BLaER1 (cell line): Measurements from ENCODE around the gene COQ9.

Experiments used
- H3K27ac ChIP-seq: shearing (Covaris generic); formaldehyde crosslinking; 2 replicates; pipeline ENCODE4 v1.8.1; 2022
- H3K27me3 ChIP-seq: shearing (Covaris generic); formaldehyde crosslinking; 2 replicates; pipeline ENCODE4 v1.8.1; 2022
- H3K36me3 ChIP-seq: shearing (Covaris generic); formaldehyde crosslinking; 2 replicates; pipeline ENCODE4 v1.8.1; 2022
- H3K4me1 ChIP-seq: shearing (Covaris generic); formaldehyde crosslinking; 2 replicates; pipeline ENCODE4 v1.8.1; 2022
- H3K4me2 ChIP-seq: shearing (Covaris generic); formaldehyde crosslinking; 2 replicates; pipeline ENCODE4 v1.8.1; 2022
- H3K4me3 ChIP-seq: shearing (Covaris generic); formaldehyde crosslinking; 2 replicates; pipeline ENCODE4 v1.8.1; 2022
- H3K9ac ChIP-seq: shearing (Covaris generic); formaldehyde crosslinking; 2 replicates; pipeline ENCODE4 v1.8.1; 2022
- H3K9me3 ChIP-seq: shearing (Covaris generic); formaldehyde crosslinking; 2 replicates; pipeline ENCODE4 v1.8.1; 2022
- H4K20me1 ChIP-seq: shearing (Covaris generic); formaldehyde crosslinking; 2 replicates; pipeline ENCODE4 v1.8.1; 2022
- Cebpa-rat ChIP-seq: shearing (Covaris generic); IDR thresholded peaks from 2 replicates; pipeline ENCODE4 v1.8.1; 2022

COQ9 gene

DNA sequence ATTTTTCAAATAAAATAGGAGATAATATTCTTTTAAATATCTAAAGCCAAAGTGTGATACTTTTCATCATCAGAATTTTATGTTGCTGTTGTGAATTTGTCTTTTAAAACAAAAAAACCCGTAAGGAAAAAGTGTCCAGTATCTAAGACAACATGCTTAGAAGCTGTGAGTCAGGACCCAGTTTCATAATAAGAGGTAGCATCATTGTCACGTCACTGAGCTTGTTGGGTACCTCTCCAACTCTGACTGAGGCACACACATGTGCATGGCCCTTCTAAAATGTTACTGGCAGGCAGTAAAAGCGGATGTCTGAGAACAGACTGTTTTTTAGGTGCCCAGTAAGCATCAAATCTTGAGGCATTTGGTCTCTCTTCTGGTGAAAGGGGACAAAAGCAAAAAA lies 2.6 kb upstream of the COQ9 start:
- Histone ChIP-seq H3K27ac (no peak overlapping the region), H3K4me2 (no peak overlapping the region), H3K9me3 (peaks cover 36% of the 10 kb centered on the region), H3K9ac (no peak overlapping the region), H3K36me3 (peaks cover 45% of the 10 kb centered on the region), H3K4me1 (peaks cover 28% of the 10 kb centered on the region), H4K20me1 (peaks cover 13% of the 10 kb centered on the region; the same call in 1 of the 2 replicates), H3K4me3 (no peak overlapping the region), H3K27me3 (no peaks in the 10 kb centered on the region)
- TF ChIP-seq Cebpa-rat, result no peak

- H3K9me3 ChIP-seq, result peaks cover 28% of the 10 kb centered on the region
- no peak overlapping the region for H3K9ac ChIP-seq
- peaks cover 28% of the 10 kb centered on the region for H3K4me1 ChIP-seq
- H3K27me3 ChIP-seq, result no peaks in the 10 kb centered on the region
- peaks cover 13% of the 10 kb centered on the region; the same call in 1 of the 2 replicates for H4K20me1 ChIP-seq
- peaks cover 37% of the 10 kb centered on the region for H3K36me3 ChIP-seq
- no peak overlapping the region for H3K4me3 ChIP-seq
- H3K4me2 ChIP-seq, result peak overlapping the region; percentile 82
- no peak for TF ChIP-seq Cebpa-rat
- no peak overlapping the region for H3K27ac ChIP-seq
These were observed 1.8 kb upstream of the COQ9 start for GRCh38 chr16:57445510-57445909.

GRCh38 chr16:57446531-57447185 lies 621 bp upstream of the COQ9 start:
- peak overlapping the region; percentile 97 for H3K9ac ChIP-seq
- H3K9me3 ChIP-seq, result peaks cover 17% of the 10 kb centered on the region
- H3K27ac ChIP-seq, result peak overlapping the region; percentile 96
- H3K4me2 ChIP-seq, result peak overlapping the region; percentile 82
- peaks cover 34% of the 10 kb centered on the region for H3K36me3 ChIP-seq
- no peak for TF ChIP-seq Cebpa-rat
- H3K4me1 ChIP-seq, result peaks cover 28% of the 10 kb centered on the region
- H3K4me3 ChIP-seq, result peak overlapping the region; percentile 94
- peaks cover 13% of the 10 kb centered on the region; the same call in 1 of the 2 replicates for H4K20me1 ChIP-seq
- H3K27me3 ChIP-seq, result no peaks in the 10 kb centered on the region

- no peak overlapping the region for H3K9ac ChIP-seq
- no peaks in the 10 kb centered on the region for H3K9me3 ChIP-seq
- TF ChIP-seq Cebpa-rat, result no peak
- H3K4me2 ChIP-seq, result no peak overlapping the region
- no peak overlapping the region for H3K27ac ChIP-seq
- H3K4me3 ChIP-seq, result no peak overlapping the region
- peaks cover 10% of the 10 kb centered on the region for H3K4me1 ChIP-seq
- H4K20me1 ChIP-seq, result no peaks in the 10 kb centered on the region
- no peaks in the 10 kb centered on the region for H3K27me3 ChIP-seq
- H3K36me3 ChIP-seq, result peaks cover 62% of the 10 kb centered on the region
These were observed 4.7 kb downstream of the COQ9 start for GRCh38 chr16:57452021-57452420.

GRCh38 chr16:57462209-57462977 lies 15.1 kb downstream of the COQ9 start, which contains the start of gene POLR2C:
POLR2C (plus strand) TSS chr16:57462679; CDS start chr16:57462725, 46 bp downstream.
- H3K9ac ChIP-seq, result peak within 1 kb of the TSS; percentile 91
- no peaks in the 10 kb centered on the region for H3K9me3 ChIP-seq
- no peaks in the 10 kb centered on the region for H3K27me3 ChIP-seq
- H3K36me3 ChIP-seq, result peaks cover 82% of the 10 kb centered on the region
- no peak for TF ChIP-seq Cebpa-rat
- H3K4me3 ChIP-seq, result peak within 1 kb of the TSS; percentile 91
- H3K4me2 ChIP-seq, result peak within 1 kb of the TSS; percentile 97
- peak within 1 kb of the TSS; percentile 69 for H3K27ac ChIP-seq
- H4K20me1 ChIP-seq, result peaks cover 33% of the 10 kb centered on the region
- H3K4me1 ChIP-seq, result peaks cover 14% of the 10 kb centered on the region

- H3K9ac ChIP-seq, result peak overlapping the region; percentile 91
- H3K4me3 ChIP-seq, result peak overlapping the region; percentile 91
- H4K20me1 ChIP-seq, result peaks cover 35% of the 10 kb centered on the region
- no peaks in the 10 kb centered on the region for H3K27me3 ChIP-seq
- H3K9me3 ChIP-seq, result no peaks in the 10 kb centered on the region
- peak overlapping the region; percentile 69 for H3K27ac ChIP-seq
- peaks cover 82% of the 10 kb centered on the region for H3K36me3 ChIP-seq
- peak overlapping the region; percentile 97 for H3K4me2 ChIP-seq
- peaks cover 14% of the 10 kb centered on the region for H3K4me1 ChIP-seq
- no peak for TF ChIP-seq Cebpa-rat
These were observed 15.7 kb downstream of the COQ9 start for GRCh38 chr16:57462978-57463362.

- no peak for TF ChIP-seq Cebpa-rat
- Histone ChIP-seq H3K9me3 (no peaks in the 10 kb centered on the region), H3K9ac (no peak overlapping the region), H3K4me3 (no peak overlapping the region), H3K4me2 (no peak overlapping the region), H3K27ac (no peak overlapping the region), H4K20me1 (peaks cover 50% of the 10 kb centered on the region), H3K4me1 (peaks cover 14% of the 10 kb centered on the region), H3K36me3 (peaks cover 82% of the 10 kb centered on the region), H3K27me3 (no peaks in the 10 kb centered on the region)
These were observed 17.2 kb downstream of the COQ9 start for GRCh38 chr16:57464523-57464922.

DNA sequence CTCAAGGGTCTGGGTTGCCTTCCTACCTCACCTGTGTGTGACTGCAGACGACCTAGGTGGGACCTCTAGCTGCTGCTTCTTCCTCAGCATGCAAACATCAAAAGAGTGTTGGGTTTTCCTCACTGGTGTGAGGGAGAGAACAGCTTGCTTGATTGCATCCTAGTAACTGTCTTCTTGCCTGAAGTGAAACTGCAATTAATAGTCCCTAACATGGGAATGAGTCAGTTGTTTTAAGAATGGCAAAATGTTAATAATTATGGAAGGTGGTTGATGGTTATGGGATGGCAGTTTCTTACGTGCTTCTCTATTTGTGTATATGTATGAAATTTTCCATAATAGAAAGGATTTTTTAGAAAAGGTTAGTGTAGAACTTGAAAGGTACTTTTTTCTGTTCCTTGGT lies 21.1 kb downstream of the COQ9 start:
- H3K9me3 ChIP-seq, result no peaks in the 10 kb centered on the region
- no peaks in the 10 kb centered on the region for H3K27me3 ChIP-seq
- peaks cover 27% of the 10 kb centered on the region for H3K4me1 ChIP-seq
- H3K4me3 ChIP-seq, result no peak overlapping the region
- no peak overlapping the region for H3K9ac ChIP-seq
- TF ChIP-seq Cebpa-rat, result no peak
- peaks cover 94% of the 10 kb centered on the region for H3K36me3 ChIP-seq
- H4K20me1 ChIP-seq, result peaks cover 61% of the 10 kb centered on the region
- H3K4me2 ChIP-seq, result no peak overlapping the region
- H3K27ac ChIP-seq, result no peak overlapping the region

DNA sequence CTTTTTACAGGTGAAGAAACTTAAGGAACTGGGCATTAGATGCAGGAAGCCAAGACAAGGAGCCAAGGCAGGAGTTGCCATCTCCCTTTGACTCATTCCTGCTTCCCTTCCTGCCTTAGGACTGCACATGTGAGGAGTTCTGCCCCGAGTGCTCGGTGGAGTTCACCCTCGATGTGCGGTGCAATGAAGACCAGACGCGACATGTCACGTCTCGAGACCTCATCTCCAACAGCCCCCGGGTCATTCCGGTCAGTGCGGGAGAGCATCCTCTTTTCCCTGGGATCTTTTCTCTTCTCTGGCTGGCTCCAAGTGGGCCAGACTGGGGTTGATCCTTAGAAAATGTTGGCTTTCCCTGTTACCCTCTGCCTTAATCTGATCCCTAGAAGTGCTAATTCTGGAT lies 21.8 kb downstream of the COQ9 start:
- H3K36me3 ChIP-seq, result peaks cover 96% of the 10 kb centered on the region
- no peaks in the 10 kb centered on the region for H3K9me3 ChIP-seq

DNA sequence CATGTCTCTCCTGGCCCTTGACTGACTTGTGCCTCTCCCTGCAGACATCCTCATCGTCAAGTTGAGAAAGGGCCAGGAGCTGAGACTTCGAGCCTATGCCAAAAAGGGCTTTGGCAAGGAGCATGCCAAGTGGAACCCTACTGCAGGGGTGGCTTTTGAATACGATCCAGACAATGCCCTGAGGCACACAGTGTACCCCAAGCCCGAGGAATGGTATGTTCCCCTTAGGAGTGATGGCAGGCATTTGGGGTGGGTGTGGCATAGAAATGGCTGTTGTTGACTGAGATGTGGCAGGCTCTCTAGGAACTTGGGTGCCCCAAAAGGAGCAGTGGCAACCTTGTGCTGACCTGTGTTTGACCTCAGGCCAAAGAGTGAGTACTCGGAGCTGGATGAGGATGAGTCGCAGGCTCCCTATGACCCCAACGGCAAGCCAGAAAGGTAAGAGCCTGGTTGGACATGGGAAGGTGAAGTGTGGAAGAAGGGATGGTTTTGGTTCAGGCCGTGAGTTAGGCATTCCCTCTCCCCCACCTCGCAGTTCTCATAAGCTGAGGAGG lies 22.7 kb downstream of the COQ9 start:
- Histone ChIP-seq H3K4me2 (no peak overlapping the region), H3K9ac (no peak overlapping the region), H3K4me3 (no peak overlapping the region), H4K20me1 (peaks cover 52% of the 10 kb centered on the region), H3K27ac (no peak overlapping the region), H3K36me3 (peaks cover 96% of the 10 kb centered on the region), H3K27me3 (no peaks in the 10 kb centered on the region), H3K4me1 (peaks cover 25% of the 10 kb centered on the region), H3K9me3 (no peaks in the 10 kb centered on the region)
- TF ChIP-seq Cebpa-rat, result no peak

More for the DNA sequence above, 21.8 kb downstream of the COQ9 start:
- no peak for TF ChIP-seq Cebpa-rat
- Histone ChIP-seq H3K4me3 (no peak overlapping the region), H3K27ac (no peak overlapping the region), H4K20me1 (peaks cover 55% of the 10 kb centered on the region), H3K9ac (no peak overlapping the region), H3K27me3 (no peaks in the 10 kb centered on the region), H3K4me1 (peaks cover 23% of the 10 kb centered on the region), H3K4me2 (no peak overlapping the region)
